Measurements from ENCODE around the gene DGKI.

The DGKI gene

DNA sequence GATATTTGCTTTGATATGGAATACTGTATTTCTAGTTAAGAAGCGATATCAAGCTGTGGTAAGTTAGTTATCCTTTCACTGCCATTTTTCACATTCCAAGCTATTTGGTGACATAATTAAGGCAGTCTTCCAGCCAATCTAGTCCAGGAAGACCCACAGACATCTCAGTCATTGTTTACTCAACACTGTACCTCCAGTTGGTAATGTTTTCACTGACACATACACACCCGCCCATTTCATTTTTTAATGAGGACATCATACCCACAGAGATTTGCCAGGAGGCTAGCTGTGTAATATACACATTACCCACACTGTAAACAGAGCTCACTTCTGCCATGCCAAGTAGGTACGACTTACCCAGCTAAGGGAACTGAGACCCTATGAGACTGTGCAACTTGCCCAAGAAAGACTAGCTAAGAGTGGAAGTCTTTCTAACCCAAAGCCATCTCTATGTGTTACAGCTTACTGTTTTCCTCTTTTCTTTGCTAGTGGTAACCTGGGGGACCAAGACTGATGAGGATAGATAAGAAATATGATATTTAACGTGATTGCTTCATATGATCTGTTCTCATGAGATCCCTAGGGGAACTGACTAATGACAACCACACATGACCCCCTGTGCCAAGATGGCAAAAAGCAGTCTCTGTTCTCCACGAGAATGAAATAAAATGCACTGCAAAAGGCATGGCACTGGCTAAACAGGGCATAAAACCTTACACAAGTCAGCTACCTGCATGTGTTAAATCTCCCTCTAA is 179.0 kb downstream of the DGKI start:
- Histone ChIP-seq H3K79me2 (ENCODE audit: insufficient read depth, low read length) (no peaks in the 10 kb centered on the region), H4K20me1 (ENCODE audit: low read depth, low read length) (no peaks in the 10 kb centered on the region), H3K4me2 (ENCODE audit: low read depth, low read length, poor library complexity, severe bottlenecking) (no peak overlapping the region), H3K4me3 (ENCODE audit: insufficient read depth, low read length, poor library complexity, severe bottlenecking) (no peak overlapping the region), H3K9me2 (replicated peaks; ENCODE audit: insufficient read depth, low read length) (no peaks in the 10 kb centered on the region), H3K27me3 (ENCODE audit: low read length) (no peaks in the 10 kb centered on the region), H3F3A (ENCODE audit: insufficient read depth) (no peaks in the 10 kb centered on the region), H2AFZ (ENCODE audit: low read depth, low read length, severe bottlenecking) (no peak overlapping the region), H3K9ac (ENCODE audit: low read length) (no peak overlapping the region), H3K27ac (ENCODE audit: low read depth, low read length) (no peak overlapping the region), H3K36me3 (ENCODE audit: low read length) (no peaks in the 10 kb centered on the region), H3K9me3 (ENCODE audit: insufficient read depth, low read length) (no peaks in the 10 kb centered on the region)
- TF ChIP-seq, protein P1, sequence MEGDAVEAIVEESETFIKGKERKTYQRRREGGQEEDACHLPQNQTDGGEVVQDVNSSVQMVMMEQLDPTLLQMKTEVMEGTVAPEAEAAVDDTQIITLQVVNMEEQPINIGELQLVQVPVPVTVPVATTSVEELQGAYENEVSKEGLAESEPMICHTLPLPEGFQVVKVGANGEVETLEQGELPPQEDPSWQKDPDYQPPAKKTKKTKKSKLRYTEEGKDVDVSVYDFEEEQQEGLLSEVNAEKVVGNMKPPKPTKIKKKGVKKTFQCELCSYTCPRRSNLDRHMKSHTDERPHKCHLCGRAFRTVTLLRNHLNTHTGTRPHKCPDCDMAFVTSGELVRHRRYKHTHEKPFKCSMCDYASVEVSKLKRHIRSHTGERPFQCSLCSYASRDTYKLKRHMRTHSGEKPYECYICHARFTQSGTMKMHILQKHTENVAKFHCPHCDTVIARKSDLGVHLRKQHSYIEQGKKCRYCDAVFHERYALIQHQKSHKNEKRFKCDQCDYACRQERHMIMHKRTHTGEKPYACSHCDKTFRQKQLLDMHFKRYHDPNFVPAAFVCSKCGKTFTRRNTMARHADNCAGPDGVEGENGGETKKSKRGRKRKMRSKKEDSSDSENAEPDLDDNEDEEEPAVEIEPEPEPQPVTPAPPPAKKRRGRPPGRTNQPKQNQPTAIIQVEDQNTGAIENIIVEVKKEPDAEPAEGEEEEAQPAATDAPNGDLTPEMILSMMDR (IDR thresholded peaks at IDR 0.05; ENCODE audit: insufficient read depth, low read length, poor library complexity, severe bottlenecking), result no peak
- no peak for TF ChIP-seq EZH2phosphoT487 (conservative IDR thresholded peaks at IDR 0.05; ENCODE audit: low read length)

DNA sequence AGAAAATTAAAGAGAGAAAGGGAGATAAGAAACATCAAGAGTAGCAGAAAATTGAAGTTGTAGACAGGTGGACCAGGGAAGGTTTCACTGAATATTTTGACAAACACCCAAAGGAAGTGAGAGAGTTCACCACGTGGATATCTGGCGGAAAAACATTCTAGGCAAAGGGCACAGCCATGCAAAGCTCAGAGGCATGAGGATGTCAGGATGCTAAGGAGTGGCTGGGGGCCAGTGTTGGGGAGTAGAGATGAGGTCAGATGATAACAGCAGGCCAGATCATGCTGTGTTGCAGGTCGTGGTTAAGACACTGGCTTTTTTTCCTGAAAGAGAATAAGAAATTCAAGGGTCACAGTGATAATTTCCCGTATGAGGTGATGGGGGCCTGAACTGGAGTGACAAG is 181.9 kb downstream of the DGKI start:
- Histone ChIP-seq H3K79me2 (ENCODE audit: insufficient read depth, low read length) (no peaks in the 10 kb centered on the region), H3F3A (ENCODE audit: insufficient read depth) (no peaks in the 10 kb centered on the region), H3K9me3 (ENCODE audit: insufficient read depth, low read length) (no peaks in the 10 kb centered on the region), H4K20me1 (ENCODE audit: low read depth, low read length) (no peaks in the 10 kb centered on the region), H3K4me3 (ENCODE audit: insufficient read depth, low read length, poor library complexity, severe bottlenecking) (no peak overlapping the region), H3K9ac (ENCODE audit: low read length) (no peak overlapping the region), H3K27ac (ENCODE audit: low read depth, low read length) (no peak overlapping the region), H3K27me3 (ENCODE audit: low read length) (no peaks in the 10 kb centered on the region), H3K9me2 (replicated peaks; ENCODE audit: insufficient read depth, low read length) (no peaks in the 10 kb centered on the region), H2AFZ (ENCODE audit: low read depth, low read length, severe bottlenecking) (no peak overlapping the region), H3K4me2 (ENCODE audit: low read depth, low read length, poor library complexity, severe bottlenecking) (no peak overlapping the region), H3K36me3 (ENCODE audit: low read length) (no peaks in the 10 kb centered on the region)
- TF ChIP-seq, protein P1 (IDR thresholded peaks at IDR 0.05; ENCODE audit: insufficient read depth, low read length, poor library complexity, severe bottlenecking), result no peak
- no peak for TF ChIP-seq EZH2phosphoT487 (conservative IDR thresholded peaks at IDR 0.05; ENCODE audit: low read length)

GRCh38 chr7:137661634-137662033 is 185.1 kb downstream of the DGKI start:
- Histone ChIP-seq H3K9ac (ENCODE audit: low read length) (no peak overlapping the region), H4K20me1 (ENCODE audit: low read depth, low read length) (no peaks in the 10 kb centered on the region), H3K4me2 (ENCODE audit: low read depth, low read length, poor library complexity, severe bottlenecking) (no peak overlapping the region), H2AFZ (ENCODE audit: low read depth, low read length, severe bottlenecking) (no peak overlapping the region), H3K27ac (ENCODE audit: low read depth, low read length) (no peak overlapping the region), H3K36me3 (ENCODE audit: low read length) (no peaks in the 10 kb centered on the region), H3K4me3 (ENCODE audit: insufficient read depth, low read length, poor library complexity, severe bottlenecking) (no peak overlapping the region), H3F3A (ENCODE audit: insufficient read depth) (no peaks in the 10 kb centered on the region), H3K9me2 (replicated peaks; ENCODE audit: insufficient read depth, low read length) (no peaks in the 10 kb centered on the region), H3K27me3 (ENCODE audit: low read length) (no peaks in the 10 kb centered on the region), H3K9me3 (ENCODE audit: insufficient read depth, low read length) (no peaks in the 10 kb centered on the region), H3K79me2 (ENCODE audit: insufficient read depth, low read length) (no peaks in the 10 kb centered on the region)
- TF ChIP-seq, protein P1 (IDR thresholded peaks at IDR 0.05; ENCODE audit: insufficient read depth, low read length, poor library complexity, severe bottlenecking), result no peak
- no peak for TF ChIP-seq EZH2phosphoT487 (conservative IDR thresholded peaks at IDR 0.05; ENCODE audit: low read length)
